CD4-positive, alpha-beta T cell (primary cell): Measurements from ENCODE around the gene KLHDC3. TPM values are rescaled to one million over a fixed set of nuclear protein-coding genes. Genes with fewer than 3 reads are reported as not detected.

Experiments
- ATAC-seq: fragments of 200-7000 bp; cut with Tn5 transposase; one replicate; pipeline ENCODE4 v1.10.0; 2022; ENCODE audit warnings: mild to moderate bottlenecking; ENCODE audit not compliant: poor library complexity
- CTCF ChIA-PET: fragments of 350-600 bp; sonication (Branson Sonifier 250); formaldehyde crosslinking; loops from one replicate; lab custom pipeline; 2021; ENCODE audit warnings: antibody characterized with exemption, inconsistent platforms; lab: Charles Lee
- POLR2A ChIA-PET: fragments of 350-600 bp; sonication (Branson Sonifier 250); formaldehyde crosslinking; loops from one replicate; lab custom pipeline; 2021; ENCODE audit warnings: antibody characterized with exemption, inconsistent platforms; lab: Charles Lee
- DNase-seq, 14 experiments: peaks; one replicate each; pipeline ENCODE4 v3.0.0-alpha.2; 2013 to 2020; ENCODE audit warnings: mixed read lengths in 2 of 14
- H3K27ac ChIP-seq, 2 donors: one replicate each; pipeline versions ENCODE4 v1.5.1 to v1.7.0; 2013; ENCODE audit warnings: low read length in 2 of 2, low read depth in 1 of 2, mild to moderate bottlenecking in 1 of 2
- H3K27me3 ChIP-seq, 2 experiments: 1 replicate in 1 of 2; 2 replicates in 1 of 2; pipeline versions ENCODE4 v1.6.1 to v1.7.0; 2013; ENCODE audit warnings: low read length in 2 of 2, control low read depth in 1 of 2, mild to moderate bottlenecking in 1 of 2, moderate library complexity in 1 of 2; ENCODE audit not compliant: insufficient read depth in 2 of 2, control insufficient read depth in 1 of 2
- H3K36me3 ChIP-seq: one replicate; pipeline ENCODE4 v1.6.1; 2013; ENCODE audit warnings: low read length, control low read depth; ENCODE audit not compliant: insufficient read depth
- H3K4me1 ChIP-seq: one replicate; pipeline ENCODE4 v1.6.1; 2013; ENCODE audit warnings: low read length, control low read depth; ENCODE audit not compliant: insufficient read depth
- H3K4me3 ChIP-seq: one replicate; pipeline ENCODE4 v1.5.1; 2013; ENCODE audit warnings: mild to moderate bottlenecking, low read length, moderate library complexity
- H3K9me3 ChIP-seq, 2 experiments: 1 replicate in 1 of 2; 2 replicates in 1 of 2; pipeline versions ENCODE4 v1.6.1 to v1.7.0; 2013; ENCODE audit warnings: low read length in 2 of 2, mild to moderate bottlenecking in 2 of 2, control low read depth in 1 of 2, moderate library complexity in 1 of 2; ENCODE audit not compliant: control insufficient read depth in 1 of 2, insufficient read depth in 1 of 2
- H3K27ac Mint-ChIP-seq: one replicate; pipeline ENCODE4 v1.8.0; 2020; ENCODE audit warnings: mixed read lengths
- H3K27me3 Mint-ChIP-seq: one replicate; pipeline ENCODE4 v1.8.0; 2021; ENCODE audit warnings: mixed read lengths
- H3K36me3 Mint-ChIP-seq: one replicate; pipeline ENCODE4 v1.8.0; 2021; ENCODE audit warnings: low read depth, mixed read lengths
- H3K4me1 Mint-ChIP-seq: one replicate; pipeline ENCODE4 v1.8.0; 2021; ENCODE audit warnings: low read depth, mixed read lengths
- H3K4me3 Mint-ChIP-seq: one replicate; pipeline ENCODE4 v1.8.0; 2020; ENCODE audit warnings: mild to moderate bottlenecking, mixed read lengths
- H3K9me3 Mint-ChIP-seq: one replicate; pipeline ENCODE4 v1.8.0; 2020; ENCODE audit warnings: mixed read lengths
- CTCF ChIP-seq: fragments of 200-600 bp; IDR thresholded peaks from one replicate; pipeline ENCODE4 v1.8.0; 2022; ENCODE audit warnings: antibody characterized with exemption, mild to moderate bottlenecking
- intact Hi-C, 2 experiments: fragments of 100-400 bp; cut with DNase I in 1 of 2; cut with micrococcal nuclease in 1 of 2; formaldehyde crosslinking; loops; one replicate each; pipeline versions ENCODE4 v1.15.1 to v1.9.0; 2023 to 2025; cut with DNase I, micrococcal nuclease
- total RNA-seq, 174 experiments: library from RNA in 2 of 174; stranded (reverse) in 2 of 174; gene quantifications; one replicate each; pipeline ENCODE4 v1.2.3 and lab custom pipeline; 2021 to 2026

Gene KLHDC3
- total RNA-seq, 2 experiments from 2014 or later: 21.0 to 22.3 TPM

DNA sequence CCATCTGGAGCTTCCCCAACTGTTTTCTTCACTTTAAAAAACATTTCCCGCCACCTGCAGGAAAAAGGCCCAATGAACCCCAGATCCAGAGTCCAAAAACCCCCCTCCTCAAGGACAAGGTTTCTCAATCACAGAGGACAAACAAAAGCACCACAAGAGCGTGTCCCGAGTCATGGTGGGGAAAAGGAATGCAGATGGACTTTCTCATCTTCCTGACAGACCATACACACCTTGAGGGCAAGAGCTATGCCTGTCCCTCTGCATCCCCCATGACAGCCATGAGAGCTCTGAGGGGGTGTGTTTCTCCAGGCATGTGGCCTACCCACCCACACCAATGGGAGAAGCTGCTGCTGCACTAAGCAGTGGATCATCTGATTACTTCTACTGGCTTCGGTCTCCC lies 44.1 kb upstream of the KLHDC3 start:
- Mint-ChIP-seq H3K27ac (no peak overlapping the region), H3K36me3 (peaks cover 23% of the 10 kb centered on the region), H3K4me3 (no peak overlapping the region), H3K9me3 (no peaks in the 10 kb centered on the region), H3K4me1 (no peaks in the 10 kb centered on the region), H3K27me3 (no peaks in the 10 kb centered on the region)
- no peak overlapping the region for H3K27ac ChIP-seq
- peaks cover 4% of the 10 kb centered on the region for H3K4me1 ChIP-seq
- no peak overlapping the region for H3K4me3 ChIP-seq
- H3K27me3 ChIP-seq: no peaks in the 10 kb centered on the region
- no peaks in the 10 kb centered on the region for H3K9me3 ChIP-seq
- ATAC-seq: no peak
- ChIA-PET POLR2A (interaction anchor here (1.4 kb wide), 2 partner anchors 9 to 40 kb away, joined by 4 to 8 read pairs; partner anchors contain the start of genes CNPY3 and PEX6), CTCF (interaction anchor here (0.6 kb wide), 1 partner anchor 239 kb away, joined by 3 read pairs; no protein-coding TSS in a partner anchor)
- DNase-seq: no peak
- intact Hi-C loops: loop anchor here in 1 of 2 experiments (5.0 kb wide), 1 partner anchor 172 kb away; no protein-coding TSS in a partner anchor
- no peak for TF ChIP-seq CTCF
- H3K36me3 ChIP-seq: peaks cover 41% of the 10 kb centered on the region

GRCh38 chr6:42970871-42971612 lies 43.0 kb upstream of the KLHDC3 start:
- peaks cover 8% of the 10 kb centered on the region for H3K4me1 ChIP-seq
- H3K36me3 Mint-ChIP-seq: peaks cover 15% of the 10 kb centered on the region
- H3K27me3 Mint-ChIP-seq: no peaks in the 10 kb centered on the region
- H3K9me3 Mint-ChIP-seq: no peaks in the 10 kb centered on the region
- TF ChIP-seq CTCF: no peak
- H3K36me3 ChIP-seq: peaks cover 41% of the 10 kb centered on the region
- no peak overlapping the region for H3K4me3 Mint-ChIP-seq
- DNase-seq (no peak), ATAC-seq (no peak)
- intact Hi-C loops: no loop called here
- H3K27ac ChIP-seq: no peak overlapping the region
- ChIA-PET CTCF (no interaction called here), POLR2A (interaction anchor here (0.5 to 2.4 kb wide), 4 partner anchors 8 to 637 kb away, joined by 3 to 8 read pairs (median 5); partner anchors contain the start of genes CNPY3, KLHDC3, MEA1 and PEX6)
- no peak overlapping the region for H3K27ac Mint-ChIP-seq
- H3K27me3 ChIP-seq: no peaks in the 10 kb centered on the region
- H3K4me1 Mint-ChIP-seq: peaks cover 6% of the 10 kb centered on the region
- no peaks in the 10 kb centered on the region for H3K9me3 ChIP-seq
- no peak overlapping the region for H3K4me3 ChIP-seq

GRCh38 chr6:42971746-42972327 lies 42.2 kb upstream of the KLHDC3 start:
- no peaks in the 10 kb centered on the region for H3K9me3 ChIP-seq
- Mint-ChIP-seq H3K4me1 (peaks cover 9% of the 10 kb centered on the region), H3K27me3 (no peaks in the 10 kb centered on the region), H3K27ac (no peak overlapping the region), H3K9me3 (no peaks in the 10 kb centered on the region), H3K36me3 (peaks cover 17% of the 10 kb centered on the region), H3K4me3 (no peak overlapping the region)
- TF ChIP-seq CTCF: no peak
- H3K4me1 ChIP-seq: peaks cover 11% of the 10 kb centered on the region
- H3K4me3 ChIP-seq: no peak overlapping the region
- no peaks in the 10 kb centered on the region for H3K27me3 ChIP-seq
- ATAC-seq (no peak), DNase-seq (no peak)
- ChIA-PET CTCF (no interaction called here), POLR2A (interaction anchor here (2.4 kb wide), 1 partner anchor 42 kb away, joined by 6 read pairs; the partner anchor contains the start of genes KLHDC3 and MEA1)
- H3K27ac ChIP-seq: no peak overlapping the region
- H3K36me3 ChIP-seq: peaks cover 34% of the 10 kb centered on the region
- intact Hi-C loops: no loop called here
